ENCODE measurements around the gene DNAJA4. TPM values are rescaled to one million over a fixed set of nuclear protein-coding genes. Genes with fewer than 3 reads are reported as not detected.

The DNAJA4 gene
- total RNA-seq, 3 donors from 2014 or later (not counting 1 experiment from before 2014, with no cell fraction given) = 23.2 to 28.8 (median 26.3) TPM

DNA sequence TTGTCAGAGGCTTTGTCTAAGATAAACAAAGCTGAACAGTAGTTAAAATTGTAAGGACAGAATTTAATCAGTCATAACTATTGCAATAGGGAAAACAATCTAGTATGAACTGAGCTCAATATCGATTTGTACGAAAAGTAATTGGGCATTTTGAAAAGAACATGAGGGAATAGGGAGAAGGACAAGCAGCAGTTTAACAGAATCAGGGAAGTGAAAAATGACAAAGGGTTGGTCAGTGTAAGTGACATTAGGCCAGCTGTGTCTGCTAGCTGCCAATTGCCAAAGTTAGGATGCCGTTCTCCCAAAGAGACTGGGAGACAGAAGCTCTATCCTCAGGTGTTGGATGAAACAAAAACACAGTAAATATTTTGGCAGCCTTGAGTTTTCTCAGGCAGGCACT is 3.3 kb upstream of the DNAJA4 start:
- no peaks in the 10 kb centered on the region for H3K9me3 Mint-ChIP-seq
- DNase-seq (no peak), ATAC-seq (no peak)
- H3K36me3 Mint-ChIP-seq = no peaks in the 10 kb centered on the region
- Histone ChIP-seq H3K4me3 (ENCODE audit: low read length) (no peak overlapping the region), H3K27me3 (ENCODE audit: control insufficient read depth, insufficient read depth, low read length) (no peaks in the 10 kb centered on the region), H3K27ac (ENCODE audit: low read length) (no peak overlapping the region), H3K36me3 (ENCODE audit: control insufficient read depth, insufficient read depth, low read length) (no peaks in the 10 kb centered on the region), H3K9me3 (ENCODE audit: control insufficient read depth, insufficient read depth, low read length) (no peaks in the 10 kb centered on the region), H3K4me1 (ENCODE audit: control insufficient read depth, insufficient read depth, low read length) (peaks cover 10% of the 10 kb centered on the region)
- intact Hi-C loops (cut with micrococcal nuclease) = no loop called here
- H3K27me3 Mint-ChIP-seq (ENCODE audit: low read depth in 2 of 2) = peaks cover 0 to 13% of the 10 kb centered on the region in 2 donors
- no peak overlapping the region for H3K27ac Mint-ChIP-seq
- TF ChIP-seq, protein P1, sequence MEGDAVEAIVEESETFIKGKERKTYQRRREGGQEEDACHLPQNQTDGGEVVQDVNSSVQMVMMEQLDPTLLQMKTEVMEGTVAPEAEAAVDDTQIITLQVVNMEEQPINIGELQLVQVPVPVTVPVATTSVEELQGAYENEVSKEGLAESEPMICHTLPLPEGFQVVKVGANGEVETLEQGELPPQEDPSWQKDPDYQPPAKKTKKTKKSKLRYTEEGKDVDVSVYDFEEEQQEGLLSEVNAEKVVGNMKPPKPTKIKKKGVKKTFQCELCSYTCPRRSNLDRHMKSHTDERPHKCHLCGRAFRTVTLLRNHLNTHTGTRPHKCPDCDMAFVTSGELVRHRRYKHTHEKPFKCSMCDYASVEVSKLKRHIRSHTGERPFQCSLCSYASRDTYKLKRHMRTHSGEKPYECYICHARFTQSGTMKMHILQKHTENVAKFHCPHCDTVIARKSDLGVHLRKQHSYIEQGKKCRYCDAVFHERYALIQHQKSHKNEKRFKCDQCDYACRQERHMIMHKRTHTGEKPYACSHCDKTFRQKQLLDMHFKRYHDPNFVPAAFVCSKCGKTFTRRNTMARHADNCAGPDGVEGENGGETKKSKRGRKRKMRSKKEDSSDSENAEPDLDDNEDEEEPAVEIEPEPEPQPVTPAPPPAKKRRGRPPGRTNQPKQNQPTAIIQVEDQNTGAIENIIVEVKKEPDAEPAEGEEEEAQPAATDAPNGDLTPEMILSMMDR (IDR thresholded peaks at IDR 0.05) = no peak
- WGBS (ENCODE audit: insufficient coverage) = 96% methylated on average over 3 of the region's 3 CpGs
- H3K4me1 Mint-ChIP-seq = peaks cover 10% of the 10 kb centered on the region in 2 donors
- H3K4me3 Mint-ChIP-seq = no peak overlapping the region

DNA sequence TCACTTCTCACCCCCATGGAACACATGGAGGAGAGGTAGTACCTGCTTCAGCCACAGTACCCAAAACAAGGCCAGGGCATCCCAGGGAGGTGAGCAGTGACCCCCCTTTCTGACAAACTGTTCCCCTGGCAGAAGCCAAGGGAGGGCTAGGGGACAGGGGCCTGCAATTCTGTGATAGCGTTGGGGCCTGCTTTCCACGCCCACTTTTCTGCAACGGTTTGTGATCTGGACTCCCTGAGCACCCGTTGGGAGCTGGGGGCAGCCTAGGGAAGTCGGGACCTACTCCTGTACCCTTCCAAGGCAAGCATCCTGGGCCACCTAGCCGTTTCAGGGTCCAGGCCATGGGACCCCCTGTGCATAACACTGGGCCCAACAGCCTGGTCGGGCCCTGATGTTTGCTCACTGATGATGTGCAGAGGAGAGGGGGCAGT is 996 bp upstream of the DNAJA4 start:
- Histone ChIP-seq H3K9me3 (ENCODE audit: control insufficient read depth, insufficient read depth, low read length) (no peaks in the 10 kb centered on the region), H3K27ac (ENCODE audit: low read length) (no peak overlapping the region), H3K36me3 (ENCODE audit: control insufficient read depth, insufficient read depth, low read length) (no peaks in the 10 kb centered on the region), H3K27me3 (ENCODE audit: control insufficient read depth, insufficient read depth, low read length) (no peaks in the 10 kb centered on the region), H3K4me3 (ENCODE audit: low read length) (no peak overlapping the region), H3K4me1 (ENCODE audit: control insufficient read depth, insufficient read depth, low read length) (peaks cover 10% of the 10 kb centered on the region)
- ATAC-seq (no peak), DNase-seq (peak in 1 of 2 donors; percentile 20)
- Mint-ChIP-seq H3K36me3 (no peaks in the 10 kb centered on the region), H3K4me3 (peak overlapping the region; percentile 71), H3K4me1 (peaks cover 10 to 11% of the 10 kb centered on the region in 2 donors), H3K9me3 (no peaks in the 10 kb centered on the region), H3K27ac (peak overlapping the region; percentile 18 to 60), H3K27me3 (ENCODE audit: low read depth in 2 of 2) (peaks cover 0 to 6% of the 10 kb centered on the region in 2 donors)
- TF ChIP-seq, protein P1 (IDR thresholded peaks at IDR 0.05) = no peak
- 97% methylated on average over 7 of the region's 7 CpGs for WGBS (ENCODE audit: insufficient coverage)
- intact Hi-C loops (cut with micrococcal nuclease) = no loop called here

DNA sequence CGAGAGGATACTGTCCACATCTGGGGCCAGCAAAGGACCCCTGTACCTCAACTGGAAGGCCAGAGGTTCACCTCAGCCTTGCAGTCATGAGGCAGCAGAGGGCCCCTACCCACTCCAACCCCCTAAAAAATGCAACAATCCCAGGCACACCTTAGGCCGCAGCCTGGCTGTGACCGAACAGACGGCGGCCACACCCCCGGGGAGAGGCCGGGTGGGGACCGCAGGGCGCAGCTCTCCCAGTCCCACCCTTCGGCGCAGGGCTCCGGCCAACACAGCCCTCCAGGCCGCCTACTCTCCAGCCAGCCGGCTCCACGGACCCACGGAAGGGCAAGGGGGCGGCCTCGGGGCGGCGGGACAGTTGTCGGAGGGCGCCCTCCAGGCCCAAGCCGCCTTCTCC is 457 bp upstream of the DNAJA4 start:
- Mint-ChIP-seq H3K4me3 (peak overlapping the region; percentile 71), H3K36me3 (no peaks in the 10 kb centered on the region), H3K9me3 (no peaks in the 10 kb centered on the region), H3K27ac (peak overlapping the region in 1 of 2 donors; percentile 82), H3K4me1 (peaks cover 10 to 11% of the 10 kb centered on the region in 2 donors), H3K27me3 (ENCODE audit: low read depth in 2 of 2) (peaks cover 0 to 6% of the 10 kb centered on the region in 2 donors)
- ATAC-seq (no peak), DNase-seq (peak in 1 of 2 donors; percentile 12)
- Histone ChIP-seq H3K4me3 (ENCODE audit: low read length) (peak overlapping the region; percentile 54), H3K4me1 (ENCODE audit: control insufficient read depth, insufficient read depth, low read length) (peaks cover 10% of the 10 kb centered on the region), H3K27me3 (ENCODE audit: control insufficient read depth, insufficient read depth, low read length) (no peaks in the 10 kb centered on the region), H3K27ac (ENCODE audit: low read length) (peak overlapping the region; percentile 15), H3K9me3 (ENCODE audit: control insufficient read depth, insufficient read depth, low read length) (no peaks in the 10 kb centered on the region), H3K36me3 (ENCODE audit: control insufficient read depth, insufficient read depth, low read length) (no peaks in the 10 kb centered on the region)
- intact Hi-C loops (cut with micrococcal nuclease) = loop anchor here (1.0 kb wide), 1 partner anchor 35 kb away; the partner anchor contains the start of gene SKIC8
- TF ChIP-seq, protein P1 (IDR thresholded peaks at IDR 0.05) = no peak
- 92% methylated on average over 23 of the region's 23 CpGs for WGBS (ENCODE audit: insufficient coverage)

DNA sequence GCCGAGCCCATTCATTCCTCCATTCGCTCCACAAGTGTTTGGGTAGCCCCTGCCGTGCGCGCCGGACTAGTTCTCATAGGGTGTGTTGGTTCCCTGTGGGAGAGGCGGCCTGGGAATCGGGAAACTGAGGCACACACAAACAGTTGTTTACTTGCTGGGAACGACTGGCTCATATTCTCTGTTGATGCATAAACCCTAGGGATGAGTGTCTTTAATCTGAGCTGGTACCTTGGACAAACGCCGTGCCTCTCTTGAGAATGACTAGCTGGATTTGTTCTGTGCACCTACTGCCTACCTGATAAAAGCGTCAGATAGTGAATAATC is 737 bp downstream of the DNAJA4 start:
- Mint-ChIP-seq H3K4me1 (peaks cover 10 to 11% of the 10 kb centered on the region in 2 donors), H3K9me3 (no peaks in the 10 kb centered on the region), H3K4me3 (peak overlapping the region; percentile 87), H3K36me3 (no peaks in the 10 kb centered on the region), H3K27ac (peak overlapping the region; percentile 78 to 82), H3K27me3 (ENCODE audit: low read depth in 2 of 2) (peaks cover 0 to 3% of the 10 kb centered on the region in 2 donors)
- Histone ChIP-seq H3K36me3 (ENCODE audit: control insufficient read depth, insufficient read depth, low read length) (no peaks in the 10 kb centered on the region), H3K27me3 (ENCODE audit: control insufficient read depth, insufficient read depth, low read length) (no peaks in the 10 kb centered on the region), H3K4me1 (ENCODE audit: control insufficient read depth, insufficient read depth, low read length) (peaks cover 10% of the 10 kb centered on the region), H3K9me3 (ENCODE audit: control insufficient read depth, insufficient read depth, low read length) (no peaks in the 10 kb centered on the region), H3K27ac (ENCODE audit: low read length) (no peak overlapping the region), H3K4me3 (ENCODE audit: low read length) (peak overlapping the region; percentile 54)
- ATAC-seq = no peak
- TF ChIP-seq, protein P1 (IDR thresholded peaks at IDR 0.05) = no peak
- WGBS (ENCODE audit: insufficient coverage) = 61% methylated on average over 12 of the region's 12 CpGs
- no peak for DNase-seq
- intact Hi-C loops (cut with micrococcal nuclease) = no loop called here
